SK-N-SH (cell line): ENCODE results near the gene SIDT2. TPM values are rescaled to one million over a fixed set of nuclear protein-coding genes. Genes with fewer than 3 reads are reported as not detected.

Experiments used
- CTCF ChIA-PET: fragments of 300-600, 350-600 bp; formaldehyde crosslinking; extraction: SDS; loops from one replicate; lab custom pipeline; 2021; lab: Yijun Ruan, JAX
- POLR2A ChIA-PET: fragments of 350-600 bp; sonication (Branson Sonifier 250); formaldehyde crosslinking; extraction: SDS; loops from one replicate; lab custom pipeline; 2020; ENCODE audit warnings: antibody characterized with exemption, inconsistent platforms; lab: Yijun Ruan, JAX
- DNase-seq: peaks from one replicate; pipeline ENCODE4 v3.0.0; 2012
- H2AFZ ChIP-seq: fragments of 200-600 bp; sonication (generic); 2 replicates; pipeline ENCODE4 v1.8.1; 2016; ENCODE audit warnings: antibody characterized with exemption, mild to moderate bottlenecking, low read depth
- H3F3A ChIP-seq: fragments of 200-600 bp; sonication (generic); replicated peaks from 2 replicates; pipeline ENCODE3; 2016; ENCODE audit warnings: antibody characterized with exemption, mild to moderate bottlenecking; ENCODE audit not compliant: insufficient read depth
- H3K27ac ChIP-seq, 2 experiments: fragments of 200-500 bp in 1 of 2; fragments of 200-600 bp in 1 of 2; sonication (Bioruptor generic) in 1 of 2; sonication (generic), shearing (Covaris generic) in 1 of 2; 2 replicates each; pipeline versions ENCODE4 v1.5.1 to v1.6.1; 2014 to 2016; ENCODE audit warnings: low read depth in 2 of 2, inconsistent platforms in 1 of 2, low read length in 1 of 2, mild to moderate bottlenecking in 1 of 2, mixed read lengths in 1 of 2
- H3K27me3 ChIP-seq: fragments of 200-600 bp; sonication (generic), shearing (Covaris generic); 2 replicates; pipeline ENCODE4 v1.6.1; 2016; ENCODE audit warnings: mixed run types; ENCODE audit not compliant: insufficient read depth
- H3K36me3 ChIP-seq, 2 experiments: fragments of 200-500 bp in 1 of 2; fragments of 200-600 bp in 1 of 2; sonication (Bioruptor generic) in 1 of 2; sonication (generic) in 1 of 2; replicated peaks in 1 of 2; 2 replicates each; pipeline versions ENCODE3 to v1.5.1; 2014 to 2016; ENCODE audit warnings: low read length in 1 of 2, mild to moderate bottlenecking in 1 of 2; ENCODE audit not compliant: insufficient read depth in 2 of 2, control insufficient read depth in 1 of 2
- H3K4me1 ChIP-seq, 2 experiments: fragments of 200-500 bp in 1 of 2; fragments of 200-600 bp in 1 of 2; sonication (Bioruptor generic) in 1 of 2; sonication (generic), shearing (Covaris generic) in 1 of 2; 2 replicates each; pipeline versions ENCODE4 v1.5.1 to v1.6.1; 2014 to 2016; ENCODE audit warnings: low read depth in 1 of 2, low read length in 1 of 2, mixed run types in 1 of 2; ENCODE audit not compliant: insufficient read depth in 2 of 2, control insufficient read depth in 1 of 2
- H3K4me2 ChIP-seq: fragments of 200-600 bp; sonication (generic), shearing (Covaris generic); 2 replicates; pipeline ENCODE4 v1.6.1; 2017; ENCODE audit warnings: mixed run types
- H3K4me3 ChIP-seq, 2 experiments: fragments of 200-500 bp in 1 of 2; fragments of 200-600 bp in 1 of 2; sonication (Bioruptor generic) in 1 of 2; sonication (generic), shearing (Covaris generic) in 1 of 2; 2 replicates each; pipeline versions ENCODE4 v1.5.1 to v1.8.1; 2014 to 2016; ENCODE audit warnings: low read depth in 2 of 2, inconsistent platforms in 1 of 2, low read length in 1 of 2, mild to moderate bottlenecking in 1 of 2, mixed read lengths in 1 of 2, moderate library complexity in 1 of 2
- H3K79me2 ChIP-seq: fragments of 200-600 bp; sonication (generic); 2 replicates; pipeline ENCODE4 v1.8.1; 2017; ENCODE audit warnings: mild to moderate bottlenecking; ENCODE audit not compliant: insufficient read depth
- H3K9ac ChIP-seq: fragments of 200-600 bp; sonication (generic); 2 replicates; pipeline ENCODE4 v1.6.1; 2017; ENCODE audit warnings: mixed run types
- H3K9me2 ChIP-seq: fragments of 200-600 bp; sonication (generic); 2 replicates; pipeline ENCODE4 v1.6.1; 2017; ENCODE audit warnings: mixed run types
- H3K9me3 ChIP-seq: fragments of 200-600 bp; sonication (generic); 2 replicates; pipeline ENCODE4 v1.6.1; 2017; ENCODE audit warnings: mixed run types, mild to moderate bottlenecking, moderate library complexity
- H4K20me1 ChIP-seq: fragments of 200-600 bp; sonication (generic); 2 replicates; pipeline ENCODE4 v1.6.1; 2017; ENCODE audit warnings: mild to moderate bottlenecking, mixed run types; ENCODE audit not compliant: insufficient read depth
- CHD2 ChIP-seq: fragments of 150-350 bp; IDR thresholded peaks from 2 replicates; pipeline ENCODE4 v1.6.1; 2018; ENCODE audit warnings: low read length; ENCODE audit not compliant: partially characterized antibody
- FOSL2 ChIP-seq: IDR thresholded peaks from 2 replicates; pipeline ENCODE4 v1.4.0; 2012; ENCODE audit warnings: low read depth, mild to moderate bottlenecking, moderate library complexity, borderline replicate concordance
- FOXM1 ChIP-seq: IDR thresholded peaks from 2 replicates; pipeline ENCODE4 v1.4.0; 2012; ENCODE audit warnings: low read depth, mild to moderate bottlenecking
- GABPA ChIP-seq: IDR thresholded peaks from 2 replicates; pipeline ENCODE4 v1.4.0; 2012; ENCODE audit warnings: low read depth, mild to moderate bottlenecking
- GATA2 ChIP-seq: sonication (generic); formaldehyde crosslinking; IDR thresholded peaks from 2 replicates; pipeline ENCODE4 v1.5.0; 2020; ENCODE audit warnings: mild to moderate bottlenecking, missing genetic modification reagents
- JUND ChIP-seq: IDR thresholded peaks from 2 replicates; pipeline ENCODE4 v1.4.0; 2012
- MEF2A ChIP-seq: IDR thresholded peaks from 2 replicates; pipeline ENCODE4 v1.4.0; 2012; ENCODE audit warnings: low read depth, borderline replicate concordance
- MXI1 ChIP-seq: IDR thresholded peaks from 2 replicates; pipeline ENCODE4 v1.6.1; 2012; ENCODE audit warnings: mild to moderate bottlenecking, low read depth, low read length, improper control_type of control experiment
- NFIC ChIP-seq: IDR thresholded peaks from 2 replicates; pipeline ENCODE4 v1.4.0; 2012; ENCODE audit warnings: borderline replicate concordance
- NRF1 ChIP-seq: IDR thresholded peaks from 2 replicates; pipeline ENCODE4 v1.6.1; 2012; ENCODE audit warnings: low read depth, mild to moderate bottlenecking, low read length
- RCOR1 ChIP-seq: fragments of 150-350 bp; IDR thresholded peaks from 2 replicates; pipeline ENCODE4 v1.6.1; 2017; ENCODE audit warnings: antibody characterized with exemption, low read length
- RFX5 ChIP-seq: IDR thresholded peaks from 2 replicates; pipeline ENCODE4 v1.6.1; 2012; ENCODE audit warnings: mild to moderate bottlenecking, improper control_type of control experiment, low read length
- RXRA ChIP-seq: IDR thresholded peaks from 2 replicates; pipeline ENCODE4 v1.4.0; 2012; ENCODE audit warnings: low read depth, mild to moderate bottlenecking, borderline replicate concordance
- SMC3 ChIP-seq: IDR thresholded peaks from 2 replicates; pipeline ENCODE4 v1.6.1; 2012; ENCODE audit warnings: low read depth, low read length, improper control_type of control experiment
- TAF1 ChIP-seq: IDR thresholded peaks from 2 replicates; pipeline ENCODE4 v1.6.1; 2012; ENCODE audit warnings: low read depth, mild to moderate bottlenecking, low read length, moderate library complexity, borderline replicate concordance
- TCF12 ChIP-seq: IDR thresholded peaks from 2 replicates; pipeline ENCODE4 v1.4.0; 2012
- WGBS: methylation state at CpG from one replicate; pipeline ENCODE4 v1.1.6; 2017; ENCODE audit warnings: low lambda C conversion rate; 5-methylcytosine and 5-hydroxymethylcytosine counted together
- polyA plus RNA-seq, 3 experiments: library from polyadenylated mRNA; depleted of rRNA; stranded (reverse); fragments of >200 nt; gene quantifications; 2 replicates each; pipeline ENCODE4 v1.2.3, GENCODE V29; 2012
- TF ChIP-seq, protein P1 (sequence below): IDR thresholded peaks from 2 replicates; pipeline ENCODE4 v1.4.0; 2012; ENCODE audit warnings: low read depth
- TF ChIP-seq, protein P2 (sequence below): fragments of 200-600 bp; sonication (generic); IDR thresholded peaks from 2 replicates; pipeline ENCODE4 v1.6.1; 2017; ENCODE audit warnings: antibody characterized with exemption, mild to moderate bottlenecking, moderate library complexity
- TF ChIP-seq, protein P3 (sequence below): fragments of 150-350 bp; IDR thresholded peaks from 2 replicates; pipeline ENCODE4 v1.6.1; 2016; ENCODE audit warnings: mild to moderate bottlenecking, low read depth, low read length

SIDT2 gene
- polyA plus RNA-seq, 1 of the 3 experiments (the other 2 are of a cell fraction): 17.5 TPM

DNA sequence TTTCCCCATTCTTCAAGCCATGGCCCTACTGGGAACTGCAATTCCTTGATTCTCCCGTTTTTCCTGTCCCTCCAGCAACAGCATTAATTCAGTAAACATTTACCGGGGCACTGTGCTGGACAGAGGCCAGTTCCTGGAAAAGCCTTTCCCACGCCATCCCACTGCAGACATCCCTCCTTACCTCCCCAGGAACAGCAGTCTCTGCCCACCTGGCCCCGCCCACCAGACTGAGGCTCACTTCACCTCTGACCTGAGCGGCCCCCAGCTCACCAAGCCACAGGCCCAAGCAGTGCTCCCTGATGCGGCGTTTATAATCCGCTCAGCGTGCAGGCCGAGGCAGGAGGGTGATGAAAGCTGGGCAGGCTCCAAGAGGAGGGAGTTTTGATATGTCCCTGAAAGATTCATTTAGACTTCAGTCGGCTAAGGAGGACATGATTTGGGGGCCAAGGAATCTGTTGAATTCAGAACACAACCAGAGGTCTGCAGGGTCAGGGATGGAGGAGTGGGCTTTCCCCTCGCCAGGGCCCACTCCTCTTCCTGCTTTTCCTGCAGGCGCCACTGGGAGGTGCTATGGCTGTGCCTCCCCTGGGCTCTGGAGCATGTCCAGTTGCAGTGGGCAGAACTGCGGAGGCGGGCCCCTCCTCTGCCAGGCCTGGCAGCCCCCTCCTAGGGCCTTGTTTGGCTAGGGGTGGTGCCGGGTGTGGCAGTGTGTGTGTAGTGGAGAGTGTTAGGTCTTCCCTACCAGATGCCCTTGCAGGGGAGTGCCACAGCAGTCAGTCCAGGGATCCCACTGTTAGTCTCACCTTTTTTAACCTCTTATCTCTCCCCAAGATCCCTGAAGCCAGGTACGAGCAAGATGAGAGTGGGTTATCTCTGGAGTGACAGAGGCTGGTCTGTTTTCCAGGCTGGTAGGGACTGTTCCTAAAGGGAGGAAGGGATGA is 19.2 kb downstream of the SIDT2 start:
- peaks cover 9 to 13% of the 10 kb centered on the region in 2 experiments; a peak in 3 of 4 replicates for H3K4me1 ChIP-seq
- H4K20me1 ChIP-seq: peaks cover 11% of the 10 kb centered on the region; the same call in 1 of the 2 replicates
- WGBS: 93% methylated on average over 14 of the region's 17 CpGs
- H3K79me2 ChIP-seq: peaks cover 55% of the 10 kb centered on the region
- no peak overlapping the region for H2AFZ ChIP-seq
- H3K9me2 ChIP-seq: no peaks in the 10 kb centered on the region
- peaks cover 8% of the 10 kb centered on the region for H3F3A ChIP-seq
- DNase-seq: peak; percentile 77
- no peaks in the 10 kb centered on the region for H3K9me3 ChIP-seq
- H3K4me2 ChIP-seq: peak overlapping the region; percentile 77
- CTCF ChIA-PET: interaction anchor here (0.7 to 2.0 kb wide), 6 partner anchors 12 to 75 kb away, joined by 3 to 6 read pairs (median 3); no protein-coding TSS in a partner anchor
- TF ChIP-seq, protein P1, sequence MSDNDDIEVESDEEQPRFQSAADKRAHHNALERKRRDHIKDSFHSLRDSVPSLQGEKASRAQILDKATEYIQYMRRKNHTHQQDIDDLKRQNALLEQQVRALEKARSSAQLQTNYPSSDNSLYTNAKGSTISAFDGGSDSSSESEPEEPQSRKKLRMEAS: no peak
- TF ChIP-seq, protein P2, sequence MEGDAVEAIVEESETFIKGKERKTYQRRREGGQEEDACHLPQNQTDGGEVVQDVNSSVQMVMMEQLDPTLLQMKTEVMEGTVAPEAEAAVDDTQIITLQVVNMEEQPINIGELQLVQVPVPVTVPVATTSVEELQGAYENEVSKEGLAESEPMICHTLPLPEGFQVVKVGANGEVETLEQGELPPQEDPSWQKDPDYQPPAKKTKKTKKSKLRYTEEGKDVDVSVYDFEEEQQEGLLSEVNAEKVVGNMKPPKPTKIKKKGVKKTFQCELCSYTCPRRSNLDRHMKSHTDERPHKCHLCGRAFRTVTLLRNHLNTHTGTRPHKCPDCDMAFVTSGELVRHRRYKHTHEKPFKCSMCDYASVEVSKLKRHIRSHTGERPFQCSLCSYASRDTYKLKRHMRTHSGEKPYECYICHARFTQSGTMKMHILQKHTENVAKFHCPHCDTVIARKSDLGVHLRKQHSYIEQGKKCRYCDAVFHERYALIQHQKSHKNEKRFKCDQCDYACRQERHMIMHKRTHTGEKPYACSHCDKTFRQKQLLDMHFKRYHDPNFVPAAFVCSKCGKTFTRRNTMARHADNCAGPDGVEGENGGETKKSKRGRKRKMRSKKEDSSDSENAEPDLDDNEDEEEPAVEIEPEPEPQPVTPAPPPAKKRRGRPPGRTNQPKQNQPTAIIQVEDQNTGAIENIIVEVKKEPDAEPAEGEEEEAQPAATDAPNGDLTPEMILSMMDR: peak; percentile 49
- H3K9ac ChIP-seq: peak overlapping the region; percentile 64
- H3K4me3 ChIP-seq: peak overlapping the region in 1 of 2 experiments; percentile 51; a peak in 1 of 4 replicates
- H3K27ac ChIP-seq: peak overlapping the region in 1 of 2 experiments; percentile 75; a peak in 3 of 4 replicates
- no peaks in the 10 kb centered on the region for H3K27me3 ChIP-seq
- POLR2A ChIA-PET: interaction anchor here (0.6 to 1.1 kb wide), 3 partner anchors 17 to 24 kb away, joined by 3 to 4 read pairs (median 3); partner anchors contain the start of gene SIDT2
- H3K36me3 ChIP-seq: peaks cover 0 to 4% of the 10 kb centered on the region in 2 experiments

DNA sequence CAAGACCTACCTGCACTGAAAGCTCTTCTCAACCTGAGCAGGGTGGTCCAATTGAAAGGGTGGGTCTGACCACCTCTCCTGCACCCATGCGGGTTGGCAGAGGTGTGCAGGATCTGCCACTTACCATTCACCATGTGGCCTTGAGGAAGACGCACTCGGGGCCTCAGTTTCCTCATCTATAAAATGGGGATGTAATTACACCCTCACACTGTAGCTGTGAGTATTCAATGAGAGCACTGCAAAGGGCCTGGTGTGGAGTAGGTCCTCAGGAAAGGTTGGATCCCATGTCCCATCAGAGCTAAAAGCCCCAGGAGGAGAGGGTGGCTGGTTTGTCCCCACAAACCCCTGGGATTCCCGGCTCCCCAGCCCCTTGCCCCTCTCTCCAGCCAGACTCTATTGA is 20.1 kb downstream of the SIDT2 start:
- Histone ChIP-seq H3K27ac (peak overlapping the region; percentile 58 to 75), H3K9me2 (no peaks in the 10 kb centered on the region), H3K9me3 (no peaks in the 10 kb centered on the region), H3F3A (peaks cover 10% of the 10 kb centered on the region), H3K36me3 (peaks cover 0 to 4% of the 10 kb centered on the region in 2 experiments), H2AFZ (0 out of 2 replicates have a peak overlapping the region, but pooled peaks have one; percentile 50), H3K27me3 (no peaks in the 10 kb centered on the region), H3K9ac (peak overlapping the region; percentile 64), H4K20me1 (peaks cover 19% of the 10 kb centered on the region; the same call in 1 of the 2 replicates), H3K79me2 (peaks cover 62% of the 10 kb centered on the region), H3K4me1 (peaks cover 9 to 13% of the 10 kb centered on the region in 2 experiments; a peak in 3 of 4 replicates), H3K4me3 (peak overlapping the region; percentile 43 to 51; a peak in 3 of 4 replicates), H3K4me2 (peak overlapping the region; percentile 77)
- ChIA-PET POLR2A (no interaction called here), CTCF (interaction anchor here (1.0 to 1.2 kb wide), 4 partner anchors 13 to 19 kb away, joined by 3 to 4 read pairs (median 3); no protein-coding TSS in a partner anchor)
- 89% methylated on average over 3 of the region's 4 CpGs for WGBS
- no peak for TF ChIP-seq TCF12
- TF ChIP-seq, protein P1: no peak
- no peak for TF ChIP-seq FOSL2
- no peak for TF ChIP-seq JUND
- TF ChIP-seq, protein P2: no peak
- no peak for TF ChIP-seq GABPA
- TF ChIP-seq MEF2A: no peak
- TF ChIP-seq, protein P3, sequence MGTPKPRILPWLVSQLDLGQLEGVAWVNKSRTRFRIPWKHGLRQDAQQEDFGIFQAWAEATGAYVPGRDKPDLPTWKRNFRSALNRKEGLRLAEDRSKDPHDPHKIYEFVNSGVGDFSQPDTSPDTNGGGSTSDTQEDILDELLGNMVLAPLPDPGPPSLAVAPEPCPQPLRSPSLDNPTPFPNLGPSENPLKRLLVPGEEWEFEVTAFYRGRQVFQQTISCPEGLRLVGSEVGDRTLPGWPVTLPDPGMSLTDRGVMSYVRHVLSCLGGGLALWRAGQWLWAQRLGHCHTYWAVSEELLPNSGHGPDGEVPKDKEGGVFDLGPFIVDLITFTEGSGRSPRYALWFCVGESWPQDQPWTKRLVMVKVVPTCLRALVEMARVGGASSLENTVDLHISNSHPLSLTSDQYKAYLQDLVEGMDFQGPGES: no peak
- no peak for TF ChIP-seq TAF1
- TF ChIP-seq RFX5: no peak
- no peak for TF ChIP-seq NRF1
- no peak for TF ChIP-seq RCOR1
- TF ChIP-seq RXRA: no peak
- no peak for TF ChIP-seq MXI1
- no peak for TF ChIP-seq CHD2
- TF ChIP-seq SMC3: no peak
- TF ChIP-seq NFIC: no peak
- TF ChIP-seq GATA2 (CRISPR knock-in tag): no peak
- no peak for TF ChIP-seq FOXM1
- DNase-seq: no peak
